NCI-H2029 (cell line): Measurements from ENCODE around the gene NDUFB3.
A peak's percentile ranks its signal among the peaks of the same experiment; 100 is the strongest.
"Not testable (repeated sequence)": the region's sequence is repeated elsewhere in the genome, so short reads cannot be mapped to it uniquely, and the experiment has no call there.

Experiments used
- DNase-seq: peaks from one replicate; lab custom pipeline; 2025; lab: John Stamatoyannopoulos, UW

The NDUFB3 gene

GRCh38 chr2:201093573-201093972 lies 21.8 kb downstream of the NDUFB3 start:
- DNase-seq, result no peak

- no peak for DNase-seq
These were observed 28.7 kb downstream of the NDUFB3 start for GRCh38 chr2:201100497-201100896.

GRCh38 chr2:201105759-201106158 lies 34.0 kb downstream of the NDUFB3 start:
- DNase-seq, result no peak

DNA sequence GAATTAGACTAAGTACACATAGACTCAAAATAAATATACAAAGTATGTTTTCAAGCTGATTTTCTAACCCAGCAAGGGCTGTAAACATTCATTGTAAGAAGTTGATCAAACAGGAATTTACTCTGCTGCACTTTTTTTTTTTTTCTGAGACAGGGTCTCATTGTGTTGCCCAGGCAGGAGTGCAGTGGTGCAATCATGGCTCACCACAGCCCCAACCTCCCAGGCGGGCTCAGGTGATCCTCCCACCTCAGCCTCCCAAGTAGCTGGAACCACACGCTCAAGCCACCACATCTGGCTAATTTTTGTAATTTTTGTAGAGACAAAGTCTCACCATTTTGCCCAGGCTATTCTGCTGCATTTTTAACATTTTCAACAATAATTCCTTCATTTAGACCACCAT lies 35.8 kb downstream of the NDUFB3 start:
- DNase-seq, result no peak

- DNase-seq, result no peak
These were observed 36.5 kb downstream of the NDUFB3 start for GRCh38 chr2:201108341-201108740.

DNA sequence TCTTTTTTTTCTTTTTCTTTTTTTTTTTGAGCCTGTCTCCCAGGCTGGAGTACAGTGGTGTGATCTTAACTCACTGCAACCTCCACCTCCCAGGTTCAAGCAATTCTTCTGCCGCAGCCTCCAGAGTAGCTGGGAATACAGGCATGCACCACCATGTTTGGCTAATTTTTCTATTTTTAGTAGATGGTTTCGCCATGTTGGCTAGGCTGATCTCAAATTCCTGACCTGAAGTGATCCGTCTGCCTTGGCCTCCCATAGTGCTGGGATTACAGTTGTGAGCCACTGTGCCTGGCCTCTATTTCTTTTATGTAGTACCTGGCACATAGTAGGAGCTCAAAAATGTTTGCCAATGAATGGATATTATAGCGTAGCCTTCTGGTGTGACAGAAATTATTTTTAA lies 37.4 kb downstream of the NDUFB3 start:
- no peak for DNase-seq

GRCh38 chr2:201110615-201111014 lies 38.8 kb downstream of the NDUFB3 start:
- no peak for DNase-seq

- no peak for DNase-seq
These were observed 39.3 kb downstream of the NDUFB3 start for GRCh38 chr2:201111096-201111495.

- no peak for DNase-seq
These were observed 42.5 kb downstream of the NDUFB3 start for GRCh38 chr2:201114350-201114749.

DNA sequence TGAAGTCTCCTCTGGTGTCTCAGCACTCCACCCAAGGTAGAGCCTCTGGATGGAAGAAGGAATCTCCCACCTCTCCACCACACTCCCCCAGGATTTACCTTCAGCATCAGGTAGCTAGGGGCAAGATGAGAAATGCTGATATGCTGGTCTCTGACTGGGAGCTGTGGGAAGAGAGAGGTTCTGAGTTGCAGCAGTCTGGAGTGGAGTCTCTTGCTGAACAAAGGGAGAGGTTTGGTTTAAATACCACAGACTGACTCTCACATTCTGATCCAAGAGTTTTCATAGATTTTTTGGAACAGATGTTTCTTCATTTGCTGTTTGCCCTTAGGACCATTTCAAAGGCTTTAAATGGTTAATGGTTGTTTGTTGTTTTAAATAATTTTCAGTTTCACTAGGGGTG lies 43.0 kb downstream of the NDUFB3 start:
- DNase-seq, result no peak

- peak; percentile 37 for DNase-seq
These were observed 44.5 kb downstream of the NDUFB3 start, which contains the start of gene CFLAR for GRCh38 chr2:201116115-201116958. Gene CFLAR (plus strand): TSS chr2:201116164. CDS start chr2:201129866, 13,702 bp downstream.

- DNase-seq, result peak; percentile 55
These were observed 45.3 kb downstream of the NDUFB3 start for GRCh38 chr2:201116959-201117734.

- not testable (repeated sequence) for DNase-seq
These were observed 45.9 kb downstream of the NDUFB3 start for GRCh38 chr2:201117735-201118094.

DNA sequence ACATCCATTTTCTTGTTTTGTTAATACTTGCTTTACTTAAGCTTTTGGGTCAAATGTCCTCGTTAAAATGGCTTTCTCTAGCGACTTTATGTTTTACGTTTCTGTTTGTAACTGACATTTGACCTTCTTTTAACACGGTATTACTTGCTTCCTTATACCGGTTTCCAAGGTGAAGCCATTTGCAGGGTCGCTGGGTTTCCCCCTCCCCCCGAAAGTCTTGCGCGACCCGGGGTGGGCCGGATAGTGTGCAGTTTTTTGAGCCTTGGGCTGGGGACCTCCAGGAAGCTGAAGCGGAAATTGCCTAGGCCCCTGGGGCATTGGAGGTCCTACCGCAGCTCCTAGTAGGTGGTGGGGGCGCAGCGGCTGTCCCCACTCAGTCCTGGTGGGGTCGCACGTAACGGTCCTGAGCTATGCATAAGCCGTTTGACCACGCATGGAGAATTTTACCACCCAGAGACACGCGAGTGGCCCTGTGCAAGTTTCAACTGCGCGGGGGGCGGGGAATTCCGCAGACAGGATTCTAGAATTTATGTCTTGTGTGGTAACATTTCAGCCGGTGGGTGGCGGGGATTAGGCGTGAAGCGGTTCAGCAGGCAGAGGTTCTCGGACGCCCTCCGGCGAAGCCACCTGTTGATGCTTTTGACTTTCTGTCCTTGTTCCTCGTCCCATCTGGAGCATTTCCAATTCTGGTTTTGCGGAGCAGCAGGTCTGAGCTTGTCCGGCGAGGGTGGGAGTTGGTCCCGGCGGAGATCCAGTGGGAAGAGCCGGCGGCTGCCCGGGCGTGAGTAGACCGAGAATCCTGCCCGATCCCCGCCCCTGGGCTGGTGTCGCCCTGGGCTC lies 46.5 kb downstream of the NDUFB3 start:
- DNase-seq, result peak; percentile 58

DNA sequence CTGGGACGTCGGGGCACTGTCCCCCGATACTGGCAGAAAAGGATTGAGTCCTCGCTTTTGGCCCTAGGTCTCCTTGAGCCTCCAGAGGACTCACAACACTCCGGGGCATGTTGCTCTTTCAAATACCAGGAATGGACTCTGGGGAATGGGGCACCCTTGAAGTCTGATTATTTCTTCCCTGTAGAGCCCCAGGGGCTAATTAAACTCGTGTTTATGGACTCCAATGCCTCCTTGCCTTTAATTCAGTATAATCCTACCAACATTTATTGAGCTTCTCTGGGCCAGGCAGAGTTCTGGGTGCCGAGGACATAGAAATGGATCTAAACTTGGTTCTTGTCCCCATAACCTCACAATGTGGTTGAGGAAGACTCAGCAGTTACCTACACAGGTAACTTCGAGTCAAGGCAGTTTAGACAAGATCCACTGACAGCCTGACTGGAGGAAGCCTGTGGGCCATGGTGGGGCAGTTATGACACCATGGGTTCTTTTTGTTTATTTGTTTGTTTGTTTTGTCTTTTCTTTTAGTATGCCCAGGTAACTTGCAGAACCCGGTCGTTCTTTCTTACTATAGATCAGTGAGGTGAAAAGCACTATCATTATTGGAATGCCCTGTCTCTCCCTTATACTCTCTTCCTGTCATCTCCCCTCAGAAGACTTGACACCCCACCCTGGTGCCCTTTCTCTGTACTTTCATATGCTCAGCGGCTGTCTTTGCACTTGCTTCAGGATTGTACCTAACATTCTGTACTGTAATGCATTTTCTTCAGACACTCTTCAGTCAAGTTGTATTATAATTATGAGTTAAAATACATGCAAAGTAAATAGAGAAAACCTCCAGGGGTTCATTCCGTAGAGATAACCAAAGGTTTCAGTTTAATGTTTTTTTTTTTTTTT lies 47.4 kb downstream of the NDUFB3 start:
- no peak for DNase-seq

- no peak for DNase-seq
These were observed 50.5 kb downstream of the NDUFB3 start for GRCh38 chr2:201122276-201122675.

GRCh38 chr2:201126308-201127151 lies 54.7 kb downstream of the NDUFB3 start:
- no peak for DNase-seq

- DNase-seq, result no peak
These were observed 55.3 kb downstream of the NDUFB3 start for GRCh38 chr2:201127152-201127511.

- DNase-seq, result no peak
These were observed 55.8 kb downstream of the NDUFB3 start for GRCh38 chr2:201127570-201127969.

- no peak for DNase-seq
These were observed 56.2 kb downstream of the NDUFB3 start for GRCh38 chr2:201128033-201128432.
